IMR-90 (cell line): ENCODE measurements around the gene TRAPPC12. TPM values are rescaled to one million over a fixed set of nuclear protein-coding genes. Genes with fewer than 3 reads are reported as not detected.

Experiments
- ATAC-seq: fragments of 200-7000 bp; cut with Tn5 transposase; 2 replicates; pipeline ENCODE4 v1.9.1; 2020; ENCODE audit warnings: low read depth, mild to moderate bottlenecking, moderate library complexity
- BruUV-seq: library from RNA; stranded (reverse); fragments of 400-500 nt; replicated peaks from 2 replicates; lab custom pipeline; 2021; lab: Mats Ljungman, UMichigan
- CTCF ChIA-PET: fragments of 300-600 bp; formaldehyde crosslinking; extraction: SDS; loops from one replicate; lab custom pipeline; 2021; ENCODE audit warnings: antibody characterized with exemption; lab: Yijun Ruan, JAX
- POLR2A ChIA-PET: fragments of 300-600 bp; sonication (Branson Sonifier 250); formaldehyde crosslinking; loops from one replicate; lab custom pipeline; 2022; ENCODE audit warnings: antibody characterized with exemption; ENCODE audit not compliant: unreplicated experiment; lab: Charles Lee
- DNase-seq: peaks from one replicate; pipeline ENCODE4 v3.0.0; 2013
- H2AFZ ChIP-seq: replicated peaks from 2 replicates; pipeline ENCODE3; 2013; ENCODE audit warnings: low read length, mild to moderate bottlenecking; ENCODE audit not compliant: poor library complexity
- H2AK5ac ChIP-seq: 2 replicates; pipeline ENCODE4 v1.6.1; 2013; ENCODE audit warnings: low read depth, low read length, inconsistent platforms
- H2AK9ac ChIP-seq: replicated peaks from 2 replicates; pipeline ENCODE3; 2013; ENCODE audit warnings: mild to moderate bottlenecking, low read depth, low read length, moderate library complexity; ENCODE audit not compliant: poor library complexity
- H2BK120ac ChIP-seq: 2 replicates; pipeline ENCODE4 v1.6.1; 2013; ENCODE audit warnings: low read depth, low read length, inconsistent platforms
- H2BK15ac ChIP-seq: 3 replicates; pipeline ENCODE4 v1.6.1; 2013; ENCODE audit warnings: low read depth, low read length, inconsistent platforms
- H2BK20ac ChIP-seq: 2 replicates; pipeline ENCODE4 v1.6.1; 2013; ENCODE audit warnings: low read depth, mild to moderate bottlenecking, inconsistent platforms, low read length, moderate library complexity
- H2BK5ac ChIP-seq: 2 replicates; pipeline ENCODE4 v1.6.1; 2013; ENCODE audit warnings: mild to moderate bottlenecking, low read depth, low read length, inconsistent platforms; ENCODE audit not compliant: poor library complexity, severe bottlenecking
- H3K14ac ChIP-seq: replicated peaks from 2 replicates; pipeline ENCODE4 v1.6.1; 2013; ENCODE audit warnings: low read depth, low read length, inconsistent platforms
- H3K18ac ChIP-seq: 2 replicates; pipeline ENCODE4 v1.6.1; 2013; ENCODE audit warnings: low read depth, low read length, control low read depth
- H3K23ac ChIP-seq: 2 replicates; pipeline ENCODE4 v1.6.1; 2013; ENCODE audit warnings: low read depth, low read length, inconsistent platforms
- H3K27ac ChIP-seq: 2 replicates; pipeline ENCODE4 v1.5.1; 2013; ENCODE audit warnings: mild to moderate bottlenecking, control low read depth, low read length; ENCODE audit not compliant: insufficient read depth
- H3K27me3 ChIP-seq: 2 replicates; pipeline ENCODE4 v1.6.1; 2013; ENCODE audit warnings: low read length; ENCODE audit not compliant: control insufficient read depth, insufficient read depth
- H3K36me3 ChIP-seq: 2 replicates; pipeline ENCODE4 v1.6.1; 2013; ENCODE audit warnings: low read length, mixed read lengths; ENCODE audit not compliant: control insufficient read depth, insufficient read depth
- H3K4ac ChIP-seq: 2 replicates; pipeline ENCODE4 v1.6.1; 2013; ENCODE audit warnings: low read depth, low read length, inconsistent platforms
- H3K4me1 ChIP-seq: 2 replicates; pipeline ENCODE4 v1.6.1; 2013; ENCODE audit warnings: low read length, mixed read lengths; ENCODE audit not compliant: control insufficient read depth, insufficient read depth
- H3K4me2 ChIP-seq: 2 replicates; pipeline ENCODE4 v1.6.1; 2013; ENCODE audit warnings: low read depth, mild to moderate bottlenecking, control low read depth, low read length, moderate library complexity
- H3K4me3 ChIP-seq: 2 replicates; pipeline ENCODE4 v1.5.1; 2013; ENCODE audit warnings: low read depth, mild to moderate bottlenecking, control low read depth, low read length, moderate library complexity; ENCODE audit not compliant: insufficient read depth
- H3K56ac ChIP-seq: 2 replicates; pipeline ENCODE4 v1.6.1; 2013; ENCODE audit warnings: low read length, inconsistent platforms; ENCODE audit not compliant: insufficient read depth; ENCODE audit errors: extremely low read depth
- H3K79me1 ChIP-seq, 2 experiments: 2 replicates each; pipeline ENCODE4 v1.6.1; 2013; ENCODE audit warnings: low read length in 2 of 2, inconsistent platforms in 1 of 2, low read depth in 1 of 2
- H3K9ac ChIP-seq: 2 replicates; pipeline ENCODE4 v1.6.1; 2013; ENCODE audit warnings: low read depth, low read length, control low read depth
- H3K9me1 ChIP-seq: 2 replicates; pipeline ENCODE4 v1.6.1; 2013; ENCODE audit warnings: low read length, inconsistent platforms; ENCODE audit not compliant: insufficient read depth
- H3K9me3 ChIP-seq: 2 replicates; pipeline ENCODE4 v1.6.1; 2013; ENCODE audit warnings: low read length; ENCODE audit not compliant: control insufficient read depth, insufficient read depth
- H4K20me1 ChIP-seq: 2 replicates; pipeline ENCODE4 v1.6.1; 2013; ENCODE audit warnings: low read length, inconsistent platforms; ENCODE audit not compliant: insufficient read depth
- H4K5ac ChIP-seq: 2 replicates; pipeline ENCODE4 v1.6.1; 2013; ENCODE audit warnings: mild to moderate bottlenecking, low read depth, low read length, control low read depth
- H4K8ac ChIP-seq, 2 experiments: 2 replicates each; pipeline ENCODE4 v1.6.1; 2013; ENCODE audit warnings: low read depth in 2 of 2, low read length in 2 of 2, control low read depth in 1 of 2, inconsistent platforms in 1 of 2
- H4K91ac ChIP-seq: 2 replicates; pipeline ENCODE4 v1.6.1; 2013; ENCODE audit warnings: low read depth, low read length, inconsistent platforms; ENCODE audit not compliant: insufficient read depth
- BHLHE40 ChIP-seq: fragments of 150-350 bp; IDR thresholded peaks from 2 replicates; pipeline ENCODE4 v1.6.1; 2016; ENCODE audit warnings: mild to moderate bottlenecking, low read depth, low read length
- CEBPB ChIP-seq: IDR thresholded peaks from 2 replicates; pipeline ENCODE4 v1.6.1; 2012; ENCODE audit warnings: low read depth, low read length, improper control_type of control experiment
- CHD1 ChIP-seq: IDR thresholded peaks from 2 replicates; pipeline ENCODE4 v1.6.1; 2012; ENCODE audit warnings: low read depth, low read length, improper control_type of control experiment
- FOS ChIP-seq: fragments of 150-350 bp; IDR thresholded peaks from 2 replicates; pipeline ENCODE4 v1.6.1; 2016; ENCODE audit warnings: low read depth, low read length
- MAFK ChIP-seq: IDR thresholded peaks from 2 replicates; pipeline ENCODE4 v1.6.1; 2012; ENCODE audit warnings: low read depth, low read length, improper control_type of control experiment
- MAZ ChIP-seq: IDR thresholded peaks from 2 replicates; pipeline ENCODE4 v1.6.1; 2012; ENCODE audit warnings: low read depth, mild to moderate bottlenecking, low read length, improper control_type of control experiment, moderate library complexity, borderline replicate concordance
- MXI1 ChIP-seq: IDR thresholded peaks from 2 replicates; pipeline ENCODE4 v1.6.1; 2012; ENCODE audit warnings: low read depth, mild to moderate bottlenecking, low read length, moderate library complexity, borderline replicate concordance
- NFE2L2 ChIP-seq: fragments of 150-350 bp; IDR thresholded peaks from 2 replicates; pipeline ENCODE4 v1.6.1; 2016; ENCODE audit warnings: low read depth, mild to moderate bottlenecking, low read length
- POLR2A ChIP-seq: IDR thresholded peaks from 2 replicates; pipeline ENCODE4 v1.6.1; 2012; ENCODE audit warnings: mild to moderate bottlenecking, low read depth, low read length
- RAD21 ChIP-seq: IDR thresholded peaks from 2 replicates; pipeline ENCODE4 v1.6.1; 2012; ENCODE audit warnings: low read length, improper control_type of control experiment
- RCOR1 ChIP-seq: IDR thresholded peaks from 2 replicates; pipeline ENCODE4 v1.6.1; 2012; ENCODE audit warnings: mild to moderate bottlenecking, low read length, improper control_type of control experiment; ENCODE audit not compliant: insufficient replicate concordance
- RFX5 ChIP-seq: IDR thresholded peaks from 2 replicates; pipeline ENCODE4 v1.8.0; 2012; ENCODE audit warnings: low read depth, mild to moderate bottlenecking, low read length, moderate library complexity
- SMC3 ChIP-seq: fragments of 150-350 bp; IDR thresholded peaks from 2 replicates; pipeline ENCODE4 v1.6.1; 2016; ENCODE audit warnings: low read depth, mild to moderate bottlenecking, antibody characterized with exemption, low read length, moderate library complexity
- whole genome bisulfite sequencing, 2 experiments: methylation state at CpG; one replicate each; pipeline versions ENCODE4 v1.1.5 to v1.1.7; 2013; ENCODE audit warnings: missing lambda C conversion rate in 2 of 2; ENCODE audit not compliant: insufficient read length in 1 of 2; ENCODE audit errors: extremely low coverage in 2 of 2; 5-methylcytosine and 5-hydroxymethylcytosine counted together
- dilution Hi-C: fragments of 300-500 bp; cut with HindIII; formaldehyde crosslinking; loops from one replicate; pipeline ENCODE4 v1.14.3; 2018; ENCODE audit warnings: low sequenced_read_pairs; ENCODE audit not compliant: unreplicated experiment
- in situ Hi-C: fragments of 300-500 bp; cut with MboI; formaldehyde crosslinking; loops from 3 replicates; pipeline ENCODE4 v1.14.3; 2019; ENCODE audit warnings: low sequenced_read_pairs, inconsistent platforms, mixed read lengths
- intact Hi-C: fragments of 100-400 bp; cut with micrococcal nuclease; formaldehyde crosslinking; loops from 2 replicates; pipeline ENCODE4 v1.10.0; 2022
- polyA plus RNA-seq, 3 experiments: library from polyadenylated mRNA; depleted of rRNA; stranded (reverse); fragments of >200 nt; gene quantifications; 2 replicates each; pipeline ENCODE4 v1.2.3, GENCODE V29; 2012; ENCODE audit warnings: low replicate concordance in 1 of 3
- total RNA-seq: library from RNA; depleted of rRNA; stranded (reverse); fragments of >200 nt; gene quantifications from 2 replicates; pipeline ENCODE4 v1.2.3, GENCODE V29; 2012
- TF ChIP-seq, protein P1 (sequence below): fragments of 150-350 bp; IDR thresholded peaks from 2 replicates; pipeline ENCODE4 v1.6.1; 2017; ENCODE audit warnings: mild to moderate bottlenecking, antibody characterized with exemption, low read length, low read depth
- TF ChIP-seq, protein P2 (sequence below): fragments of 150-350 bp; IDR thresholded peaks from 2 replicates; pipeline ENCODE4 v1.6.1; 2016; ENCODE audit warnings: low read depth, mild to moderate bottlenecking, low read length, moderate library complexity, borderline replicate concordance
- TF ChIP-seq, protein P3 (sequence below): conservative IDR thresholded peaks from 2 replicates; pipeline ENCODE4 v1.5.1; 2012; ENCODE audit warnings: mild to moderate bottlenecking, low read depth, low read length, improper control_type of control experiment

The TRAPPC12 gene
- total and polyA plus RNA-seq, 2 of the 4 experiments (the other 2 are of a cell fraction) = 25.8 to 69.9 TPM

DNA sequence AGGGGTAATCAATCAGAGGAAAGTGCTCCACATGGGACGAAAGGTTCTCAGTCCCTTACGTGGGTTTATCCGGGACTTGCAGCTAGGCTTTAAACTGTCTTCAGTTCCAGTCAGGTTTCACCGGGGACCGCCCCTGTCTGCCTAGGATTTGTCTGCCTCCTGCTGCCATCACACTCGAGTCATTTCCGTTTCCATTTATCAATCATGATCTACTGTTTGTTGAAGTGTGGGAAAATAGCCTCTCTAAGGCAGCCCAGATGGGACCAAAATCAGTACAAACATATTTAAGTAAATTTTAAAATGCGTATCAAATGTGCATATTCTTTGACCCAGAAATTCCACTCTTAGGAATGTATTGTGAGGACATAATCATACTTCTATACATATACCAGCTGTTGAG lies 10.5 kb downstream of the TRAPPC12 start:
- dilution Hi-C loops = no loop called here
- Histone ChIP-seq H3K9me3 (no peaks in the 10 kb centered on the region), H3K56ac (no peak overlapping the region), H2AFZ (no peak overlapping the region), H2AK9ac (no peak overlapping the region), H3K4me1 (peaks cover 4% of the 10 kb centered on the region), H4K5ac (no peak overlapping the region), H2BK120ac (no peak overlapping the region), H3K27ac (no peak overlapping the region), H3K4me3 (no peak overlapping the region), H2BK20ac (no peak overlapping the region), H3K18ac (no peak overlapping the region), H2AK5ac (no peak overlapping the region), H4K20me1 (peaks cover 30% of the 10 kb centered on the region), H3K9me1 (peaks cover 3% of the 10 kb centered on the region; the same call in 1 of the 2 replicates), H3K14ac (no peak overlapping the region), H4K91ac (no peak overlapping the region), H3K36me3 (peaks cover 40% of the 10 kb centered on the region), H3K23ac (no peak overlapping the region), H3K27me3 (no peaks in the 10 kb centered on the region), H3K4me2 (no peak overlapping the region), H3K79me1 (peaks cover 24 to 58% of the 10 kb centered on the region in 2 experiments), H4K8ac (no peak overlapping the region), H2BK15ac (no peak overlapping the region), H3K4ac (no peak overlapping the region), H3K9ac (no peak overlapping the region), H2BK5ac (no peak overlapping the region)
- CTCF ChIA-PET = no interaction called here
- intact Hi-C loops = no loop called here
- TF ChIP-seq RFX5 (no peak), CHD1 (no peak), MAZ (no peak), BHLHE40 (no peak), RCOR1 (no peak), FOS (no peak), MXI1 (no peak), POLR2A (no peak), MAFK (no peak), RAD21 (no peak), CEBPB (no peak), SMC3 (no peak), NFE2L2 (no peak)
- TF ChIP-seq, protein P1, sequence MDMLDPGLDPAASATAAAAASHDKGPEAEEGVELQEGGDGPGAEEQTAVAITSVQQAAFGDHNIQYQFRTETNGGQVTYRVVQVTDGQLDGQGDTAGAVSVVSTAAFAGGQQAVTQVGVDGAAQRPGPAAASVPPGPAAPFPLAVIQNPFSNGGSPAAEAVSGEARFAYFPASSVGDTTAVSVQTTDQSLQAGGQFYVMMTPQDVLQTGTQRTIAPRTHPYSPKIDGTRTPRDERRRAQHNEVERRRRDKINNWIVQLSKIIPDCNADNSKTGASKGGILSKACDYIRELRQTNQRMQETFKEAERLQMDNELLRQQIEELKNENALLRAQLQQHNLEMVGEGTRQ = no peak
- TF ChIP-seq, protein P2, sequence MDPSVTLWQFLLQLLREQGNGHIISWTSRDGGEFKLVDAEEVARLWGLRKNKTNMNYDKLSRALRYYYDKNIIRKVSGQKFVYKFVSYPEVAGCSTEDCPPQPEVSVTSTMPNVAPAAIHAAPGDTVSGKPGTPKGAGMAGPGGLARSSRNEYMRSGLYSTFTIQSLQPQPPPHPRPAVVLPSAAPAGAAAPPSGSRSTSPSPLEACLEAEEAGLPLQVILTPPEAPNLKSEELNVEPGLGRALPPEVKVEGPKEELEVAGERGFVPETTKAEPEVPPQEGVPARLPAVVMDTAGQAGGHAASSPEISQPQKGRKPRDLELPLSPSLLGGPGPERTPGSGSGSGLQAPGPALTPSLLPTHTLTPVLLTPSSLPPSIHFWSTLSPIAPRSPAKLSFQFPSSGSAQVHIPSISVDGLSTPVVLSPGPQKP = no peak
- TF ChIP-seq, protein P3, sequence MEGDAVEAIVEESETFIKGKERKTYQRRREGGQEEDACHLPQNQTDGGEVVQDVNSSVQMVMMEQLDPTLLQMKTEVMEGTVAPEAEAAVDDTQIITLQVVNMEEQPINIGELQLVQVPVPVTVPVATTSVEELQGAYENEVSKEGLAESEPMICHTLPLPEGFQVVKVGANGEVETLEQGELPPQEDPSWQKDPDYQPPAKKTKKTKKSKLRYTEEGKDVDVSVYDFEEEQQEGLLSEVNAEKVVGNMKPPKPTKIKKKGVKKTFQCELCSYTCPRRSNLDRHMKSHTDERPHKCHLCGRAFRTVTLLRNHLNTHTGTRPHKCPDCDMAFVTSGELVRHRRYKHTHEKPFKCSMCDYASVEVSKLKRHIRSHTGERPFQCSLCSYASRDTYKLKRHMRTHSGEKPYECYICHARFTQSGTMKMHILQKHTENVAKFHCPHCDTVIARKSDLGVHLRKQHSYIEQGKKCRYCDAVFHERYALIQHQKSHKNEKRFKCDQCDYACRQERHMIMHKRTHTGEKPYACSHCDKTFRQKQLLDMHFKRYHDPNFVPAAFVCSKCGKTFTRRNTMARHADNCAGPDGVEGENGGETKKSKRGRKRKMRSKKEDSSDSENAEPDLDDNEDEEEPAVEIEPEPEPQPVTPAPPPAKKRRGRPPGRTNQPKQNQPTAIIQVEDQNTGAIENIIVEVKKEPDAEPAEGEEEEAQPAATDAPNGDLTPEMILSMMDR = no peak
- ATAC-seq (no peak), DNase-seq (no peak)
- in situ Hi-C loops = no loop called here
- POLR2A ChIA-PET = no interaction called here
- no CpG with 5 or more reads among the region's 8 CpGs for WGBS, 2 experiments
- no TSS peak for BruUV-seq
